ENCODE data around the gene EPHA6. TPM values are rescaled to one million over a fixed set of nuclear protein-coding genes. Genes with fewer than 3 reads are reported as not detected.

Gene EPHA6
- total RNA-seq, 1 donor from 2014 or later = 1.2 TPM

GRCh38 chr3:97662762-97663161 is 848.4 kb downstream of the EPHA6 start:
- no peaks in the 10 kb centered on the region for H3K9me3 ChIP-seq
- H3K27ac ChIP-seq = no peak overlapping the region
- intact Hi-C loops (cut with DNase I) = no loop called here
- no peak for DNase-seq (ENCODE audit: extremely low spot score in 2 of 2)
- TF ChIP-seq CTCF (IDR thresholded peaks at IDR 0.05) (no peak), POLR2AphosphoS5 (IDR thresholded peaks at IDR 0.05; ENCODE audit: insufficient read depth in 1 of 2, low read depth in 1 of 2) (no peak), POLR2A (IDR thresholded peaks at IDR 0.05) (no peak)
- H3K27me3 ChIP-seq = no peaks in the 10 kb centered on the region
- H3K4me1 ChIP-seq = no peaks in the 10 kb centered on the region
- H3K36me3 ChIP-seq = no peaks in the 10 kb centered on the region
- no peak overlapping the region for H3K4me3 ChIP-seq

- H3K27me3 ChIP-seq = no peaks in the 10 kb centered on the region
- DNase-seq (ENCODE audit: extremely low spot score in 2 of 2) = no peak
- H3K27ac ChIP-seq = no peak overlapping the region
- intact Hi-C loops (cut with DNase I) = no loop called here
- no peaks in the 10 kb centered on the region for H3K4me1 ChIP-seq
- H3K4me3 ChIP-seq = no peak overlapping the region
- TF ChIP-seq CTCF (IDR thresholded peaks at IDR 0.05) (no peak), POLR2AphosphoS5 (IDR thresholded peaks at IDR 0.05; ENCODE audit: insufficient read depth in 1 of 2, low read depth in 1 of 2) (no peak), POLR2A (IDR thresholded peaks at IDR 0.05) (no peak)
- no peaks in the 10 kb centered on the region for H3K9me3 ChIP-seq
- H3K36me3 ChIP-seq = no peaks in the 10 kb centered on the region
Measured at GRCh38 chr3:97665896-97666295, 851.5 kb downstream of the EPHA6 start.

GRCh38 chr3:97670952-97671351 is 856.6 kb downstream of the EPHA6 start:
- no peak overlapping the region for H3K27ac ChIP-seq
- no peak overlapping the region for H3K4me3 ChIP-seq
- no peak for TF ChIP-seq POLR2AphosphoS5 (IDR thresholded peaks at IDR 0.05; ENCODE audit: insufficient read depth in 1 of 2, low read depth in 1 of 2)
- TF ChIP-seq POLR2A (IDR thresholded peaks at IDR 0.05) = no peak
- TF ChIP-seq CTCF (IDR thresholded peaks at IDR 0.05) = no peak
- no peaks in the 10 kb centered on the region for H3K27me3 ChIP-seq
- no peak for DNase-seq (ENCODE audit: extremely low spot score in 2 of 2)
- H3K4me1 ChIP-seq = no peaks in the 10 kb centered on the region
- H3K36me3 ChIP-seq = no peaks in the 10 kb centered on the region
- H3K9me3 ChIP-seq = no peaks in the 10 kb centered on the region
- intact Hi-C loops (cut with DNase I) = loop anchor here (1.0 kb wide), 1 partner anchor 12 kb away; no protein-coding TSS in a partner anchor

- intact Hi-C loops (cut with DNase I) = no loop called here
- H3K4me3 ChIP-seq = no peak overlapping the region
- H3K36me3 ChIP-seq = no peaks in the 10 kb centered on the region
Measured at GRCh38 chr3:97673357-97673997, 859.1 kb downstream of the EPHA6 start.

More at GRCh38 chr3:97673357-97673997, 859.1 kb downstream of the EPHA6 start:
- H3K4me1 ChIP-seq = no peaks in the 10 kb centered on the region
- H3K9me3 ChIP-seq = no peaks in the 10 kb centered on the region
- H3K27me3 ChIP-seq = no peaks in the 10 kb centered on the region
- DNase-seq (ENCODE audit: extremely low spot score in 2 of 2) = no peak
- TF ChIP-seq POLR2A (IDR thresholded peaks at IDR 0.05) = no peak
- TF ChIP-seq CTCF (IDR thresholded peaks at IDR 0.05) = no peak
- no peak for TF ChIP-seq POLR2AphosphoS5 (IDR thresholded peaks at IDR 0.05; ENCODE audit: insufficient read depth in 1 of 2, low read depth in 1 of 2)
- no peak overlapping the region for H3K27ac ChIP-seq
